Naive thymus-derived CD4-positive, alpha-beta T cell (primary cell): Measurements from ENCODE around the gene RXRG. TPM values are rescaled to one million over a fixed set of nuclear protein-coding genes. Genes with fewer than 3 reads are reported as not detected.

ENCODE experiments used
- ATAC-seq: fragments of 150-1000 bp; cut with Tn5 transposase; 2 replicates; pipeline ENCODE4 v1.10.0; 2021; ENCODE audit warnings: mild to moderate bottlenecking, moderate library complexity
- CTCF ChIA-PET: fragments of 350-600 bp; sonication (Branson Sonifier 250); formaldehyde crosslinking; loops from one replicate; lab custom pipeline; 2021; ENCODE audit warnings: antibody characterized with exemption; lab: Charles Lee
- POLR2A ChIA-PET: fragments of 350-600 bp; sonication (Branson Sonifier 250); formaldehyde crosslinking; loops from one replicate; lab custom pipeline; 2021; ENCODE audit warnings: antibody characterized with exemption, inconsistent platforms; lab: Charles Lee
- DNase-seq, 9 donors: peaks; one replicate each; pipeline versions ENCODE4 v3.0.0 to v3.0.0-alpha.2; 2020 to 2022; ENCODE audit warnings: mixed read lengths in 1 of 9
- H3K27ac ChIP-seq: one replicate; pipeline ENCODE4 v1.7.0; 2013; ENCODE audit warnings: mild to moderate bottlenecking, low read depth, low read length, moderate library complexity
- H3K27me3 ChIP-seq, 2 donors: one replicate each; pipeline ENCODE4 v1.7.0; 2013; ENCODE audit warnings: low read length in 2 of 2, mild to moderate bottlenecking in 2 of 2, moderate library complexity in 2 of 2; ENCODE audit not compliant: control insufficient read depth in 2 of 2, insufficient read depth in 2 of 2
- H3K36me3 ChIP-seq, 3 experiments: 1 replicate in 2 of 3; 2 replicates in 1 of 3; pipeline ENCODE4 v1.7.0; 2013; ENCODE audit warnings: low read length in 3 of 3, mild to moderate bottlenecking in 3 of 3, moderate library complexity in 1 of 3; ENCODE audit not compliant: insufficient read depth in 3 of 3, control insufficient read depth in 2 of 3
- H3K4me1 ChIP-seq, 2 donors: one replicate each; pipeline ENCODE4 v1.7.0; 2013; ENCODE audit warnings: low read length in 2 of 2, mild to moderate bottlenecking in 2 of 2, moderate library complexity in 1 of 2; ENCODE audit not compliant: control insufficient read depth in 2 of 2, insufficient read depth in 2 of 2
- H3K4me3 ChIP-seq: 2 replicates; pipeline ENCODE4 v1.7.0; 2013; ENCODE audit warnings: mild to moderate bottlenecking, low read length
- H3K9me3 ChIP-seq, 3 experiments: 1 replicate in 2 of 3; 2 replicates in 1 of 3; pipeline ENCODE4 v1.7.0; 2013; ENCODE audit warnings: low read length in 3 of 3; ENCODE audit not compliant: control insufficient read depth in 2 of 3
- H3K27ac Mint-ChIP-seq, 9 donors: one replicate each; pipeline ENCODE4 v1.8.0; 2020 to 2022; ENCODE audit warnings: mixed read lengths in 9 of 9, mild to moderate bottlenecking in 8 of 9, moderate library complexity in 5 of 9, inconsistent platforms in 2 of 9
- H3K27me3 Mint-ChIP-seq, 5 donors: one replicate each; pipeline ENCODE4 v1.8.0; 2021 to 2022; ENCODE audit warnings: mixed read lengths in 5 of 5, mild to moderate bottlenecking in 1 of 5
- H3K36me3 Mint-ChIP-seq, 5 donors: one replicate each; pipeline ENCODE4 v1.8.0; 2020 to 2022; ENCODE audit warnings: mixed read lengths in 5 of 5, mild to moderate bottlenecking in 3 of 5, inconsistent platforms in 1 of 5
- H3K4me1 Mint-ChIP-seq, 7 donors: one replicate each; pipeline ENCODE4 v1.8.0; 2020 to 2022; ENCODE audit warnings: mixed read lengths in 7 of 7, mild to moderate bottlenecking in 3 of 7, inconsistent platforms in 1 of 7
- H3K4me3 Mint-ChIP-seq, 10 donors: one replicate each; pipeline ENCODE4 v1.8.0; 2020 to 2022; ENCODE audit warnings: mild to moderate bottlenecking in 10 of 10, mixed read lengths in 10 of 10, moderate library complexity in 6 of 10, inconsistent platforms in 2 of 10
- H3K9me3 Mint-ChIP-seq, 11 donors: one replicate each; pipeline ENCODE4 v1.8.0; 2020 to 2022; ENCODE audit warnings: mixed read lengths in 11 of 11, mild to moderate bottlenecking in 4 of 11, inconsistent platforms in 1 of 11, moderate library complexity in 1 of 11
- intact Hi-C, 2 donors: fragments of 100-400 bp; cut with micrococcal nuclease; formaldehyde crosslinking; loops; one replicate each; pipeline ENCODE4 v1.15.1; 2023
- polyA plus RNA-seq, 2 donors: library from polyadenylated mRNA; unstranded; fragments of 300-500 nt; fragmentation: Illumina TruSeq; gene quantifications; one replicate each; pipeline ENCODE4 v1.2.3, GENCODE V29; 2021
- total RNA-seq, 6 experiments: library from RNA in 5 of 6; stranded (reverse) in 5 of 6; gene quantifications; 1 replicate in 5 of 6; 2 replicates in 1 of 6; pipeline ENCODE4 v1.2.3 and lab custom pipeline; 2021 to 2026

The RXRG gene
- total and polyA plus RNA-seq, 7 experiments from 2014 or later, result not detected

GRCh38 chr1:165442053-165442452 is 2.9 kb downstream of the RXRG start:
- no peak overlapping the region for H3K27ac ChIP-seq
- H3K27ac Mint-ChIP-seq, result no peak overlapping the region
- peaks cover 0 to 3% (median 0%) of the 10 kb centered on the region in 7 donors for H3K4me1 Mint-ChIP-seq
- DNase-seq (no peak), ATAC-seq (no peak)
- no peaks in the 10 kb centered on the region for H3K9me3 ChIP-seq
- intact Hi-C loops, result no loop called here
- peaks cover 0 to 10% of the 10 kb centered on the region in 2 donors for H3K4me1 ChIP-seq
- CTCF ChIA-PET, result no interaction called here
- H3K27me3 ChIP-seq, result peaks cover 6 to 7% of the 10 kb centered on the region in 2 donors
- no peak overlapping the region for H3K4me3 Mint-ChIP-seq
- H3K27me3 Mint-ChIP-seq, result peaks cover 12 to 50% (median 18%) of the 10 kb centered on the region in 5 donors
- no peak overlapping the region for H3K4me3 ChIP-seq
- peaks cover 0 to 2% (median 0%) of the 10 kb centered on the region in 11 donors for H3K9me3 Mint-ChIP-seq
- no peaks in the 10 kb centered on the region for H3K36me3 Mint-ChIP-seq
- H3K36me3 ChIP-seq, result no peaks in the 10 kb centered on the region
- POLR2A ChIA-PET, result no interaction called here

- H3K4me3 Mint-ChIP-seq, result no peak overlapping the region
- intact Hi-C loops, result no loop called here
- Histone ChIP-seq H3K4me1 (peaks cover 0 to 10% of the 10 kb centered on the region in 2 donors), H3K27me3 (peaks cover 6 to 7% of the 10 kb centered on the region in 2 donors), H3K36me3 (no peaks in the 10 kb centered on the region), H3K4me3 (no peak overlapping the region), H3K9me3 (no peaks in the 10 kb centered on the region), H3K27ac (no peak overlapping the region)
- ATAC-seq (no peak), DNase-seq (no peak)
- ChIA-PET POLR2A (no interaction called here), CTCF (no interaction called here)
- H3K27me3 Mint-ChIP-seq, result peaks cover 12 to 48% (median 17%) of the 10 kb centered on the region in 5 donors
- H3K9me3 Mint-ChIP-seq, result no peaks in the 10 kb centered on the region
- H3K4me1 Mint-ChIP-seq, result peaks cover 0 to 3% (median 0%) of the 10 kb centered on the region in 7 donors
- H3K36me3 Mint-ChIP-seq, result no peaks in the 10 kb centered on the region
- H3K27ac Mint-ChIP-seq, result no peak overlapping the region
These were observed 3.6 kb downstream of the RXRG start for GRCh38 chr1:165441166-165441880.

- Histone ChIP-seq H3K27me3 (peaks cover 5 to 6% of the 10 kb centered on the region in 2 donors), H3K4me1 (peaks cover 0 to 5% of the 10 kb centered on the region in 2 donors), H3K4me3 (no peak overlapping the region), H3K27ac (no peak overlapping the region), H3K36me3 (no peaks in the 10 kb centered on the region), H3K9me3 (no peaks in the 10 kb centered on the region)
- DNase-seq (no peak), ATAC-seq (no peak)
- CTCF ChIA-PET, result no interaction called here
- H3K36me3 Mint-ChIP-seq, result no peaks in the 10 kb centered on the region
- H3K4me1 Mint-ChIP-seq, result peaks cover 0 to 3% (median 0%) of the 10 kb centered on the region in 7 donors
- peaks cover 12 to 50% (median 17%) of the 10 kb centered on the region in 5 donors for H3K27me3 Mint-ChIP-seq
- intact Hi-C loops, result no loop called here
- H3K4me3 Mint-ChIP-seq, result no peak overlapping the region
- H3K27ac Mint-ChIP-seq, result no peak overlapping the region
- no peaks in the 10 kb centered on the region for H3K9me3 Mint-ChIP-seq
- POLR2A ChIA-PET, result no interaction called here
These were observed 5.6 kb downstream of the RXRG start for GRCh38 chr1:165439330-165439729.

GRCh38 chr1:165436994-165437393 is 7.9 kb downstream of the RXRG start:
- H3K27ac Mint-ChIP-seq, result no peak overlapping the region
- no peaks in the 10 kb centered on the region for H3K4me1 ChIP-seq
- no peaks in the 10 kb centered on the region for H3K36me3 ChIP-seq
- H3K4me1 Mint-ChIP-seq, result no peaks in the 10 kb centered on the region
- no peaks in the 10 kb centered on the region for H3K36me3 Mint-ChIP-seq
- ChIA-PET CTCF (no interaction called here), POLR2A (interaction anchor here (0.7 kb wide), 1 partner anchor 13 kb away, joined by 3 read pairs; no protein-coding TSS in a partner anchor)
- no peak for ATAC-seq
- peaks cover 6 to 50% (median 15%) of the 10 kb centered on the region in 5 donors for H3K27me3 Mint-ChIP-seq
- H3K4me3 ChIP-seq, result no peak overlapping the region
- intact Hi-C loops, result no loop called here
- no peak for DNase-seq
- H3K9me3 ChIP-seq, result no peaks in the 10 kb centered on the region
- H3K4me3 Mint-ChIP-seq, result no peak overlapping the region
- H3K27ac ChIP-seq, result no peak overlapping the region
- peaks cover 3% of the 10 kb centered on the region in 2 donors for H3K27me3 ChIP-seq
- H3K9me3 Mint-ChIP-seq, result no peaks in the 10 kb centered on the region

- intact Hi-C loops, result no loop called here
- ChIA-PET CTCF (interaction anchor here (0.6 to 1.3 kb wide), 2 partner anchors 68 to 642 kb away, joined by 3 read pairs; no protein-coding TSS in a partner anchor), POLR2A (no interaction called here)
- H3K27me3 ChIP-seq, result peaks cover 3% of the 10 kb centered on the region in 2 donors
- Mint-ChIP-seq H3K4me1 (peaks cover 0 to 2% (median 0%) of the 10 kb centered on the region in 7 donors), H3K27me3 (peaks cover 6 to 40% (median 13%) of the 10 kb centered on the region in 5 donors), H3K4me3 (no peak overlapping the region), H3K36me3 (no peaks in the 10 kb centered on the region), H3K9me3 (no peaks in the 10 kb centered on the region), H3K27ac (no peak overlapping the region)
- ATAC-seq (no peak), DNase-seq (no peak)
- no peaks in the 10 kb centered on the region for H3K9me3 ChIP-seq
- H3K27ac ChIP-seq, result no peak overlapping the region
- H3K36me3 ChIP-seq, result no peaks in the 10 kb centered on the region
- no peaks in the 10 kb centered on the region for H3K4me1 ChIP-seq
- no peak overlapping the region for H3K4me3 ChIP-seq
These were observed 9.1 kb downstream of the RXRG start for GRCh38 chr1:165435801-165436200.

- intact Hi-C loops, result no loop called here
- H3K4me1 Mint-ChIP-seq, result peaks cover 0 to 2% (median 0%) of the 10 kb centered on the region in 7 donors
- DNase-seq (no peak), ATAC-seq (no peak)
- H3K27ac Mint-ChIP-seq, result no peak overlapping the region
- H3K27me3 ChIP-seq, result peaks cover 0 to 3% of the 10 kb centered on the region in 2 donors
- CTCF ChIA-PET, result no interaction called here
- no peaks in the 10 kb centered on the region for H3K9me3 Mint-ChIP-seq
- H3K27ac ChIP-seq, result no peak overlapping the region
- no peaks in the 10 kb centered on the region for H3K4me1 ChIP-seq
- H3K36me3 ChIP-seq, result no peaks in the 10 kb centered on the region
- H3K36me3 Mint-ChIP-seq, result no peaks in the 10 kb centered on the region
- POLR2A ChIA-PET, result interaction anchor here (0.6 kb wide), 1 partner anchor 26 kb away, joined by 3 read pairs; no protein-coding TSS in a partner anchor
- no peak overlapping the region for H3K4me3 Mint-ChIP-seq
- H3K27me3 Mint-ChIP-seq, result peaks cover 0 to 31% (median 5%) of the 10 kb centered on the region in 5 donors
- H3K4me3 ChIP-seq, result no peak overlapping the region
- H3K9me3 ChIP-seq, result no peaks in the 10 kb centered on the region
These were observed 10.6 kb downstream of the RXRG start for GRCh38 chr1:165434281-165434680.
